Naive thymus-derived CD8-positive, alpha-beta T cell (primary cell): ENCODE measurements around the gene DMAC2. TPM values are rescaled to one million over a fixed set of nuclear protein-coding genes. Genes with fewer than 3 reads are reported as not detected.
A peak's percentile ranks its signal among the peaks of the same experiment; 100 is the strongest.
"Not testable (repeated sequence)": the region's sequence is repeated elsewhere in the genome, so short reads cannot be mapped to it uniquely, and the experiment has no call there.

ENCODE experiments used
- ATAC-seq, 2 donors: fragments of 150-1000 bp; cut with Tn5 transposase in 1 of 2; sonication (Bioruptor Pico), chemical (Tn5 transposase) in 1 of 2; 1 replicate in 1 of 2; 2 replicates in 1 of 2; pipeline ENCODE4 v1.10.0; 2021; ENCODE audit warnings: mild to moderate bottlenecking in 2 of 2, moderate library complexity in 2 of 2
- POLR2A ChIA-PET: fragments of 350-600 bp; sonication (Branson Sonifier 250); formaldehyde crosslinking; loops from one replicate; lab custom pipeline; 2021; ENCODE audit warnings: antibody characterized with exemption; lab: Charles Lee
- DNase-seq, 10 donors: peaks; one replicate each; pipeline versions ENCODE4 v3.0.0 to v3.0.0-alpha.2; 2020 to 2022
- H3K27ac Mint-ChIP-seq, 10 donors: one replicate each; pipeline ENCODE4 v1.8.0; 2020 to 2022; ENCODE audit warnings: mild to moderate bottlenecking in 10 of 10, mixed read lengths in 10 of 10, moderate library complexity in 4 of 10, inconsistent platforms in 1 of 10
- H3K27me3 Mint-ChIP-seq, 5 donors: one replicate each; pipeline ENCODE4 v1.8.0; 2021 to 2022; ENCODE audit warnings: mixed read lengths in 5 of 5
- H3K36me3 Mint-ChIP-seq, 3 donors: one replicate each; pipeline ENCODE4 v1.8.0; 2020 to 2022; ENCODE audit warnings: mixed read lengths in 3 of 3, mild to moderate bottlenecking in 2 of 3, inconsistent platforms in 1 of 3
- H3K4me1 Mint-ChIP-seq, 4 donors: one replicate each; pipeline ENCODE4 v1.8.0; 2021 to 2022; ENCODE audit warnings: mixed read lengths in 4 of 4
- H3K4me3 Mint-ChIP-seq, 10 donors: one replicate each; pipeline ENCODE4 v1.8.0; 2020 to 2022; ENCODE audit warnings: mild to moderate bottlenecking in 10 of 10, mixed read lengths in 10 of 10, moderate library complexity in 6 of 10, inconsistent platforms in 1 of 10
- H3K9me3 Mint-ChIP-seq, 9 donors: one replicate each; pipeline ENCODE4 v1.8.0; 2020 to 2022; ENCODE audit warnings: mixed read lengths in 9 of 9, mild to moderate bottlenecking in 3 of 9, inconsistent platforms in 1 of 9, moderate library complexity in 1 of 9
- polyA plus RNA-seq, 3 donors: library from polyadenylated mRNA; unstranded; fragments of 300-500 nt; fragmentation: Illumina TruSeq; gene quantifications; one replicate each; pipeline ENCODE4 v1.2.3, GENCODE V29; 2021
- total RNA-seq, 8 experiments: library from RNA in 2 of 8; stranded (reverse) in 2 of 8; gene quantifications; one replicate each; pipeline ENCODE4 v1.2.3 and lab custom pipeline; 2021 to 2026

DMAC2 gene
- total and polyA plus RNA-seq, 5 experiments from 2014 or later = 26.2 to 53.7 (median 50.6) TPM

DNA sequence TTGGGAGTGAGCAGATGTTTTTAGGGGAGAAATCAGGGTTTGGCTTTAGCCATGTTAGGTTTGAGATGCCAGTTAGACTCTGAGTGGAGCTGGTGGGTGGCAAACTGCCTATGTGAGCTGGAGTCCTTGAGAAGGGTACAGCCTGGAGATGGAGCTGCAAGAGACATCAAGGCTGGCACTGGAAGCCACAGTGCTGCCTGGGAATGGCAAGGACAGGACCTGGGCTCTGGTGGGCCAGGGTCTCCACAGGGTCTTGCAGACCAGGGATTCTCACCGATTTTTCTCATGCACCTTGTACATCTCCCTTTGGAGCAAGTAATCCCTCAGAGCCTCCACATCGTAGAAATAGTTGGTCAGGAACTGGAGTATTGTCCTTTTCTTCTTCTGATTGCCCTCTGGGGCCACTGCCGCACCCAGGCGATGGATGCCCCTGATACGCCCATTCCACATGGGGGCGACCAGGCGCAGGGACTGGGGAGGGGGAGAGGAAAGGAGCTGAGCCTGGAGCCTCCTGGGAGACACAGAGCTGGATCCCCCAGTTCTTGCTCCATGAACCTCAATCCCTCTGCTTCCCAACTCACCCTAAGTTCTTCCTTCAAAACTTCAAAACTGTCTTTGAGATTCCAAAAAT, 1.7 kb downstream of the DMAC2 start:
- Mint-ChIP-seq H3K27ac (peak overlapping the region in 4 of 10 donors; percentile 74 to 85 (median 84)), H3K9me3 (no peaks in the 10 kb centered on the region), H3K4me1 (peaks cover 8 to 25% (median 14%) of the 10 kb centered on the region in 4 donors), H3K36me3 (peaks cover 0 to 35% (median 0%) of the 10 kb centered on the region in 3 donors), H3K4me3 (peak overlapping the region in 6 of 10 donors; percentile 24 to 74 (median 55)), H3K27me3 (peaks cover 0 to under 1% (median 0%) of the 10 kb centered on the region in 5 donors)
- no peak for DNase-seq
- ATAC-seq = no peak
- POLR2A ChIA-PET = interaction anchor here (0.7 kb wide), 1 partner anchor 127 kb away, joined by 7 read pairs; no protein-coding TSS in a partner anchor

GRCh38 chr19:41436674-41436951, 3.1 kb downstream of the DMAC2 start:
- peak overlapping the region in 3 of 10 donors; percentile 30 to 77 (median 51) for H3K27ac Mint-ChIP-seq
- POLR2A ChIA-PET = interaction anchor here (0.6 kb wide), 1 partner anchor 1293 kb away, joined by 3 read pairs; no protein-coding TSS in a partner anchor
- DNase-seq (no peak), ATAC-seq (no peak)
- peak overlapping the region in 2 of 10 donors; percentile 20 to 58 for H3K4me3 Mint-ChIP-seq
- peaks cover 10 to 25% (median 14%) of the 10 kb centered on the region in 4 donors for H3K4me1 Mint-ChIP-seq
- H3K36me3 Mint-ChIP-seq = peaks cover 0 to 48% (median 3%) of the 10 kb centered on the region in 3 donors
- no peaks in the 10 kb centered on the region for H3K9me3 Mint-ChIP-seq
- no peaks in the 10 kb centered on the region for H3K27me3 Mint-ChIP-seq

DNA sequence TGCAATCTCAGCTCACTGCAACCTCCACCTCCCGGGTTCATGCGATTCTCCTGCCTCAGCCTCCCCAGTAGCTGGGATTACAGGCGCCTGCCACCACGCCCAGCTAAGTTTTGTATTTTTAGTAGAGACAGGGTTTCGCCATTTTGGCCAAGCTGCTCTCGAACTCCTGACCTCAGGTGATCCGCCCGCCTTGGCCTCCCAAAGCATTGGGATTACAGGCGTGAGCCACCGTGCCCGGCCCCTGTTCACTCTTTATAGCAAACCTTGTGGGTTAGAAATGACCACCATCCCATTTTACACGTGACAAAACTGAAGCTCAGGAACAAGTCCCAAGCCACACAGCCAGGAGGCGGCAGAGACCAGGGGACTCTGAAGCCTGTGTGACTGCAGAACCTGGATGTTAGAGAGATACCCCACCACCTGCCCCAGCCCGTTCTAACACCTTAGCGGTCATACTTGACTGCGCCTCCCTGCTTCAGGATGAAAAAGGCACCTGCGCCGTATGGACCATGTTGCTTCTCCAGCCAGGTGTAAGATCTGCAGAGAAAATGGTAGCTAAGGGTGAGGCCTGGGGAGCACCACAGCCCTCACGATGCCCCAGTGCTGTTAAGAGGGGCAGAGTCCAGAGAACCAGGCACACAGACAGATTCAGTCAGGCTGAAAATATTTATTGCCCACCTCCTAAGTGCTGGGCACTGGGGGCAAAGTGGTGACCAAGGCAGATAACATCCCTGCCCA, 3.6 kb downstream of the DMAC2 start:
- H3K36me3 Mint-ChIP-seq = peaks cover 0 to 53% (median 3%) of the 10 kb centered on the region in 3 donors
- H3K4me3 Mint-ChIP-seq = peak overlapping the region in 1 of 10 donors; percentile 14
- POLR2A ChIA-PET = interaction anchor here (0.6 kb wide), 2 partner anchors 866 to 1292 kb away, joined by 3 read pairs; no protein-coding TSS in a partner anchor
- no peaks in the 10 kb centered on the region for H3K9me3 Mint-ChIP-seq
- DNase-seq (no peak), ATAC-seq (no peak)
- no peaks in the 10 kb centered on the region for H3K27me3 Mint-ChIP-seq
- peaks cover 10 to 29% (median 15%) of the 10 kb centered on the region in 4 donors for H3K4me1 Mint-ChIP-seq
- peak overlapping the region in 2 of 10 donors; percentile 21 to 51 for H3K27ac Mint-ChIP-seq

- not testable (repeated sequence) for H3K27me3 Mint-ChIP-seq, DNase-seq, ATAC-seq, H3K4me3 Mint-ChIP-seq, H3K9me3 Mint-ChIP-seq
- Mint-ChIP-seq H3K36me3 (peaks cover 0 to 55% (median 3%) of the 10 kb centered on the region in 3 donors), H3K4me1 (peaks cover 10 to 27% (median 15%) of the 10 kb centered on the region in 4 donors), H3K27ac (peak overlapping the region in 1 of 10 donors; percentile 33)
- POLR2A ChIA-PET = interaction anchor here (0.6 to 0.9 kb wide), 3 partner anchors 126 to 865 kb away, joined by 3 read pairs; partner anchors contain the start of gene ZNF574
Observed at GRCh38 chr19:41435376-41435775, 4.3 kb downstream of the DMAC2 start.

DNA sequence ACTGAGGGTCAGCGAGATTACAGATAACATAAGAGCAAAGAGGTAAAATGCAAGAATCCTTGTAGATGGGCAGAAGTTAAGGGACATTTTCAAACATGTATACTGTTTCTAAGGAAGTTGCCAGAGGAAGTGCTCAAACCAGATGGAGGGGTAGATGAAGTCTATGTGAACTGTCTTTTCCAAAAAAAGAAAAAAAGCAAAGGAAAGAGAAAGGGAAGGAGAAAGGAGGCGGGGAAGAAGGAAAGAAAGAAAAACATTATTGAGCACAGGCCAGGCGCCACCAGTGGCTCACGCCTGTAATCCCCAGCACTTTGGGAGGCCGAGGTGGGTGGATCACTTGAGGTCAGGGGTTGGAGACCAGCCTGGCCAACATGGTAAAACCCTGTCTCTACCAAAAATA, 5.3 kb downstream of the DMAC2 start:
- DNase-seq = no peak
- Mint-ChIP-seq H3K4me3 (peak overlapping the region in 1 of 10 donors; percentile 48), H3K27me3 (no peaks in the 10 kb centered on the region), H3K27ac (peak overlapping the region in 3 of 10 donors; percentile 4 to 64 (median 63)), H3K9me3 (no peaks in the 10 kb centered on the region), H3K36me3 (peaks cover 0 to 55% (median 3%) of the 10 kb centered on the region in 3 donors), H3K4me1 (peaks cover 10 to 27% (median 14%) of the 10 kb centered on the region in 4 donors)
- ATAC-seq = no peak
- POLR2A ChIA-PET = interaction anchor here (0.5 to 0.9 kb wide), 3 partner anchors 113 to 172 kb away, joined by 3 read pairs; no protein-coding TSS in a partner anchor

DNA sequence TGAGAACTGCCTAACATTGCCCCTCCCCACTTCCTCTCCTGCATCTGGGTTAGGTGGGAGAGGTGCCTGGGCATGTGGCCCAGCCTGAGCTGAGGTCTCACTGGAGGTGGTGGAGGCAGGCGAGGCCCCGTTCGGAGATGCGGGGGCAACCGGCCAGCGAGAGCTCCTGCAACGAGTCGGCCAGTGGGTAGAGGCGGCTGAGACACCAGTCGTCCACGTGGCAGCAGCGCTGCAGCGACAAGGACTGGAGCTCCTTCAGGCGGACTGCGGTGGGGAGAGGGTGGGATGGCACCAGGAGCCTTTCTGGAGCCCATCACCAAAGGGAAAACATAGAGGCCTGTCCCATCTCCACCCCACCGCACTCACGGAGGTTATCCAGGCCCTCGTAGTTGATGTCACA, 6.5 kb downstream of the DMAC2 start:
- H3K27me3 Mint-ChIP-seq = no peaks in the 10 kb centered on the region
- H3K27ac Mint-ChIP-seq = no peak overlapping the region
- peaks cover 0 to 55% (median 3%) of the 10 kb centered on the region in 3 donors for H3K36me3 Mint-ChIP-seq
- peaks cover 10 to 33% (median 26%) of the 10 kb centered on the region in 4 donors for H3K4me1 Mint-ChIP-seq
- H3K4me3 Mint-ChIP-seq = no peak overlapping the region
- H3K9me3 Mint-ChIP-seq = no peaks in the 10 kb centered on the region
- ATAC-seq (no peak), DNase-seq (no peak)
- POLR2A ChIA-PET = no interaction called here

- ATAC-seq (no peak), DNase-seq (no peak)
- H3K4me1 Mint-ChIP-seq = peaks cover 19 to 37% (median 31%) of the 10 kb centered on the region in 4 donors
- H3K9me3 Mint-ChIP-seq = no peaks in the 10 kb centered on the region
- H3K27me3 Mint-ChIP-seq = no peaks in the 10 kb centered on the region
- peaks cover 0 to 48% (median 3%) of the 10 kb centered on the region in 3 donors for H3K36me3 Mint-ChIP-seq
- POLR2A ChIA-PET = interaction anchor here (1.1 to 2.0 kb wide), 3 partner anchors 8 to 103 kb away, joined by 3 to 9 read pairs (median 4); partner anchors contain the start of gene DMAC2
- peak overlapping the region in 5 of 10 donors; percentile 37 to 81 (median 61) for H3K27ac Mint-ChIP-seq
- H3K4me3 Mint-ChIP-seq = no peak overlapping the region
Observed at GRCh38 chr19:41431426-41432386, 8.0 kb downstream of the DMAC2 start.

- peak in 1 of 10 donors; percentile 21 for DNase-seq
- no peaks in the 10 kb centered on the region for H3K27me3 Mint-ChIP-seq
- no peaks in the 10 kb centered on the region for H3K9me3 Mint-ChIP-seq
- peaks cover 18 to 33% (median 28%) of the 10 kb centered on the region in 4 donors for H3K4me1 Mint-ChIP-seq
- H3K4me3 Mint-ChIP-seq = peak overlapping the region in 1 of 10 donors; percentile 30
- H3K36me3 Mint-ChIP-seq = peaks cover 0 to 40% (median 3%) of the 10 kb centered on the region in 3 donors
- peak overlapping the region in 3 of 10 donors; percentile 37 to 56 (median 43) for H3K27ac Mint-ChIP-seq
- ATAC-seq = no peak
- POLR2A ChIA-PET = interaction anchor here (2.0 kb wide), 1 partner anchor 9 kb away, joined by 9 read pairs; the partner anchor contains the start of gene DMAC2
Observed at GRCh38 chr19:41430922-41431321, 8.8 kb downstream of the DMAC2 start.

GRCh38 chr19:41428481-41428859, 11.2 kb downstream of the DMAC2 start:
- ATAC-seq = no peak
- POLR2A ChIA-PET = interaction anchor here (0.7 to 1.1 kb wide), 5 partner anchors 11 to 166 kb away, joined by 3 read pairs; partner anchors contain the start of genes B9D2 and DMAC2
- H3K4me1 Mint-ChIP-seq = peaks cover 16 to 36% (median 31%) of the 10 kb centered on the region in 4 donors

GRCh38 chr19:41427647-41428480, 11.8 kb downstream of the DMAC2 start:
- POLR2A ChIA-PET = interaction anchor here (0.7 to 1.1 kb wide), 5 partner anchors 12 to 119 kb away, joined by 3 to 4 read pairs (median 3); partner anchors contain the start of genes B9D2 and DMAC2
- Mint-ChIP-seq H3K36me3 (peaks cover 0 to 27% (median 3%) of the 10 kb centered on the region in 3 donors), H3K27ac (peak overlapping the region; percentile 89 to 98 (median 91)), H3K27me3 (no peaks in the 10 kb centered on the region), H3K4me1 (peaks cover 16 to 36% (median 31%) of the 10 kb centered on the region in 4 donors), H3K4me3 (peak overlapping the region; percentile 78 to 99 (median 86)), H3K9me3 (no peaks in the 10 kb centered on the region)
- ATAC-seq = peak; percentile 61 to 68
- DNase-seq = peak in 5 of 10 donors; percentile 23 to 55 (median 37)

More at GRCh38 chr19:41428481-41428859, 11.2 kb downstream of the DMAC2 start:
- no peaks in the 10 kb centered on the region for H3K9me3 Mint-ChIP-seq
- DNase-seq = no peak
- H3K27ac Mint-ChIP-seq = peak overlapping the region in 8 of 10 donors; percentile 29 to 98 (median 72)
- H3K27me3 Mint-ChIP-seq = no peaks in the 10 kb centered on the region
- H3K36me3 Mint-ChIP-seq = peaks cover 0 to 28% (median 3%) of the 10 kb centered on the region in 3 donors
- H3K4me3 Mint-ChIP-seq = peak overlapping the region; percentile 11 to 99 (median 53)
